HG03045 (cell line): ENCODE data around the gene PRDX1.
"Not testable (repeated sequence)": the region's sequence is repeated elsewhere in the genome, so short reads cannot be mapped to it uniquely, and the experiment has no call there.

Source experiments
- ATAC-seq: cut with Tn5 transposase; IDR thresholded peaks from one replicate; pipeline ENCODE4 v1.9.1; 2021; ENCODE audit warnings: mild to moderate bottlenecking, moderate library complexity; ENCODE audit not compliant: unreplicated experiment

PRDX1 gene

GRCh38 chr1:45507195-45507594, 14.5 kb downstream of the PRDX1 start:
- ATAC-seq, result no peak

GRCh38 chr1:45503462-45504360, 18.0 kb downstream of the PRDX1 start:
- ATAC-seq, result no peak

GRCh38 chr1:45501505-45501859, 20.2 kb downstream of the PRDX1 start:
- ATAC-seq, result no peak

GRCh38 chr1:45499415-45499769, 22.3 kb downstream of the PRDX1 start:
- ATAC-seq, result no peak

GRCh38 chr1:45498279-45498678, 23.4 kb downstream of the PRDX1 start:
- ATAC-seq, result no peak

- ATAC-seq, result no peak
These were observed 28.5 kb downstream of the PRDX1 start for GRCh38 chr1:45493116-45493697.

GRCh38 chr1:45492691-45493090, 29.0 kb downstream of the PRDX1 start:
- no peak for ATAC-seq

GRCh38 chr1:45491487-45492260, 30.0 kb downstream of the PRDX1 start:
- no peak for ATAC-seq

- peak; percentile 89 for ATAC-seq
These were observed 30.8 kb downstream of the PRDX1 start, which contains the start of gene TESK2 for GRCh38 chr1:45490626-45491486. Gene TESK2 (minus strand): TSS chr1:45491163. CDS start chr1:45457785, 33,378 bp downstream.

GRCh38 chr1:45490121-45490625, 31.5 kb downstream of the PRDX1 start:
- no peak for ATAC-seq

- ATAC-seq, result not testable (repeated sequence)
These were observed 32.3 kb downstream of the PRDX1 start for GRCh38 chr1:45489379-45489778.

- ATAC-seq, result no peak
These were observed 32.9 kb downstream of the PRDX1 start for GRCh38 chr1:45488666-45489377.

- no peak for ATAC-seq
These were observed 35.7 kb downstream of the PRDX1 start for GRCh38 chr1:45485949-45486348.

- no peak for ATAC-seq
These were observed 42.5 kb downstream of the PRDX1 start for GRCh38 chr1:45479039-45479748.

GRCh38 chr1:45478121-45478814, 43.4 kb downstream of the PRDX1 start:
- no peak for ATAC-seq

- ATAC-seq, result no peak
These were observed 44.0 kb downstream of the PRDX1 start for GRCh38 chr1:45477646-45478045.

GRCh38 chr1:45474194-45474593, 47.5 kb downstream of the PRDX1 start:
- not testable (repeated sequence) for ATAC-seq

- ATAC-seq, result no peak
These were observed 48.4 kb downstream of the PRDX1 start for GRCh38 chr1:45473302-45473701.
